ENCODE data around the gene ARFGEF2.
A peak's percentile ranks its signal among the peaks of the same experiment; 100 is the strongest.
"Not testable (repeated sequence)": the region's sequence is repeated elsewhere in the genome, so short reads cannot be mapped to it uniquely, and the experiment has no call there.

ARFGEF2 gene

GRCh38 chr20:48999890-49000870 is 78.7 kb downstream of the ARFGEF2 start:
- no peak for DNase-seq (ENCODE audit: low spot score)

GRCh38 chr20:49001741-49002140 is 80.2 kb downstream of the ARFGEF2 start:
- no peak for DNase-seq (ENCODE audit: low spot score)

- DNase-seq (ENCODE audit: low spot score) = no peak
Observed at GRCh38 chr20:49006446-49006980, 85.0 kb downstream of the ARFGEF2 start.

DNA sequence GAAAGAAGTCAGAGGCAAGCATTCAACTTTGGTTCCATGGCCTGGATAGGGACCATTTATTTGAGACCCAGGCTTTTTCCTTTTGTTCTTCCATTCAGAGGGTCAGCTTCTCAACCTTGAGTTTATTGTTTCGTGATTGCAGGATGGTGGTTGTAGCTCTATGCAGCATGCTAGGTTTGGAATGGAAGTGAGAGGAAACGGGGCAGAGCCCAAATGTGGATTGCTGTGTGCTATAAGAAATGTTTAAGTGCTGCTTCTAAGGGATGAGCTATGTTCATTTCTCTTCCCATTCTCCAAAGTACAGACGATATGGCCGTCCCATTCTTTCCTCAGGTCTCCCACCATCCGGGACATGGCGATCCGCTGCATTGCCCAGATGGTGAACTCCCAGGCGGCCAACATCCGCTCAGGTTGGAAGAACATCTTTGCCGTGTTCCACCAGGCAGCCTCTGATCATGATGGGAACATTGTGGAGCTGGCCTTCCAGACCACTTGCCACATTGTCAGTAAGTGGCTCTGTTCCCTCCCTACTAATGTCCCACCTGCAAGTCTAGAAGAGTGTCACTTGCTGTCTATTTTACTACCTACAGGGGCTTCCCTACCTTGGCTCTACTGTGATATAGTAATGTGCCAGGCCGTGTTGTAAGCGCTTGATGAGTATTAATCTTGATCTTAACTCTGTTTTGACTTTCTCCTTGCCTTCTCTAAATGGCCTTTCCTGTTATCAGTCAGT is 88.6 kb downstream of the ARFGEF2 start:
- no peak for DNase-seq (ENCODE audit: low spot score)

DNA sequence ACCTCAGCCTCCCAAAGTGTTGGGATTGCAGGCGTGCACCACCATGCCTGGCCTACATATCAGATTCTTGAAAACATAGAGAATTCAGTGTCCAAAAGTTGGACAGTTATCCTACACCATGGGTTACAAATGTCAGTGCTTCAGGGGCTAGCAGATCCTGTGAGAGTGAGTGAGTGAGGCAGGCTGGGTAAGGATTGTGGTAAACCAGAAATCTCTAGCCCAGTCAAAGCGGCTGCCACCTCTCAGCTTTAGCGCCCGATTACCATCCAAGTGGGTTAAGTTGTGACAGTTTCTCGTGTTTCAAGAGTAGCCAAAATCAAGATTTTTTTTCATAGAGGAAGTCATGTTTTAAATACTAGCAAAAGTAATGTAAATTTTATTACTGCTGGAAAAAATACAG is 102.7 kb downstream of the ARFGEF2 start:
- DNase-seq (ENCODE audit: low spot score) = no peak

GRCh38 chr20:49028177-49028576 is 106.7 kb downstream of the ARFGEF2 start:
- not testable (repeated sequence) for DNase-seq (ENCODE audit: low spot score)

- peak; percentile 52 for DNase-seq (ENCODE audit: low spot score)
Observed at GRCh38 chr20:49028684-49029083, 107.2 kb downstream of the ARFGEF2 start.

DNA sequence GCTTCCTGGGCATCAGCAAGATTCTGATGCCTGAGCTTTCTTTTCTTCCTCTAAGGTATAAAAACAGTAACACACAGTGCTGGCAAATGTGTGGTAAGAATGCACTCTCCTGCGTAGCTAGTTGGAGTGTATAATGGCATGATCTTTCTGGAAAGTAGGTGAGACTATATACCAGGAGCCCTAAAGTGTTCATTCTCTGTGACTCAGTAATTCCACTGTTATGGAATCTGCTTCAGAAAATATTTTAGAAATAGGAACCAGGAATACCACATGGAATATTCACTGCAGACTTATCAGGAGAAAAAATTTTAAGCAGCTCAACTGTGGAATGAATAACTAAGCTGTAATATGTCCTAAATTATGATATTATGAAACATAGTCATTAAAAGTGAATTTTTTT is 107.7 kb downstream of the ARFGEF2 start:
- peak; percentile 19 for DNase-seq (ENCODE audit: low spot score)

GRCh38 chr20:49030954-49031619 is 109.6 kb downstream of the ARFGEF2 start:
- DNase-seq (ENCODE audit: low spot score) = no peak

DNA sequence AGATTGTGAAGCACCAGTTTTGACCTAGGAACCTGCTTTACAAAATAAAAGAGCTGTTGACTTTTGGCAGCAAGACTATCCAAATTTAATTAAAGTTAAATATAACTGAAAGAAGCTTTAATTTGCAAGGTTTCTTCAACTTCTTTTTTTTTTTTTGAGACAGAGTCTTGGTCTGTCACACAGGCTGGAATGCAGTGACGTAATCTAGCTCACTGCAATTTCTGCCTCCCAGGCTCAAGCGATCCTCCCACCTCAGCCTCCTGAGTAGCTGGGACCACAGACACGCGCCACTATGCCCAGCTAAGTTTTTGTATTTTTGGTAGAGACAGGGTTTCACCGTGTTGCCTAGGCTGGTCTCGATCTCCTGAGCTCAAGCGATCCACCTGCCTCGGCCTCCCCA is 110.9 kb downstream of the ARFGEF2 start:
- DNase-seq (ENCODE audit: low spot score) = no peak

DNA sequence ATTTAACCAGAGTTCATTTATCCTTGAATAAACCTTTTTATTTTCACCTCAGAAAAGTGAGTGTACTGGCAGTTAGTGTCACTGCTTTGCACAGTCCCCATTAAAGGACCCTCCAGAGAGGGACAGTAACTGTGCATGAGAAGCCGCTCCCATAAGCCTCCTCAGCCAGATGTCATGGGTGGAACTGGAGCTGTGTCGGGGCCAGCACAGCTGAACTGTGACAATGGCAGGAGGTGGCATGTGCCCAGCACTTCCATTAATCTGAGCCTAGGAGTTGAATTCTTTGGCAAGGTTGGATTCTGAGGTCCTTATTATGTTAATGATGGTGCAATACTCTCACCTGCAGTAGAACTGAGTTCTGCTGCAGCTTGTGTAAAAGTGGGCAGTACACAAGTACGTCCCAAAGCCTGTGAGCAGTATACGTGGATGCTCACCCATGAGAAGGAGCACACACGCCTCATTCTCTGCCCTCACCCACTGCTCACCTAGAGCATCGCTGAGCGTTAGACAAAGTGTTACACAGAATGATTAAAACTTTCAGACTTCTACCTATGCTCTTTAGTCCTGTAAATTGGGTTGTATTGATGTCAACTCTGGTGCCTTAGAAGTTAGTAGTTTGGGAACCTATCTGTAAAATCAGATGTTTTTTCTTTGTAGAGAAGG is 112.7 kb downstream of the ARFGEF2 start:
- DNase-seq (ENCODE audit: low spot score) = no peak

DNA sequence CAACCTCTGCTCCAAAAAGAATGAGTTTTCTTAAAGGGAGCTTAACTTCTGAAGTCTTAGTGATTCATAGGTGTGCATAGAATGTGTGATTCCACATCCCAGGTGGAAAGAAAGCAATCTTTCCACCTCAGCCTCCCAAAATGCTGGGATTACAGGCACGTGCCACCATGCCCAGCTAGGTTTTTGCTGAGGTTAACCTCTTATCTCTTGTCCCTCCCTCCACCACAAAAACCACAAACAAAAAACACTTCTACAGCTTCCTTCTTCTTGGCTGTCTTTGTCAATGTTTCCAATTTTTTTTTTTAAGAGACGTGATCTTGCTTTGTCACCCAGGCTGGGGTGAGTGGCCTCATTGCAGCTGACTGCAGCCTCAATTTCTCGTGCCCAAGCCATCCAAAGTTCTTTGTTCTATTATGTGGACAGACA is 116.5 kb downstream of the ARFGEF2 start:
- DNase-seq (ENCODE audit: low spot score) = no peak

DNA sequence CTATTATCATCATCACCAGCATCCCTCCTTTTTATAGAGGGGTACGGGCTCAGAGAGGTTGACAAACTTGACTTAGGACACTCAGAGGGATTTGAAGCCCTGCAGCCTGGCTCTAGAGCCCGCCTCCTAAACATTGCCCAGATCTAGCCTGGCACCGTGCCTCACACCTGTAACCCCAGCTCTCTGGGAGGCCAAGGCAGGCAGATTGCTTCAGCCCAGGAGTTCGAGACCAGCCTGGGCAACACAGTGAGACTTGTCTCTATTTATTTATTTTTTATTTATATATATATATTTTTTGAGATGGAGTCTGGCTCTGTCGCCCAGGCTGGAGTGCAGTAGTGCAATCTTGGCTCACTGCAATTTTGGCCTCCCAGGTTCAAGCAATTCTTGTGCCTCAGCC is 118.3 kb downstream of the ARFGEF2 start:
- DNase-seq (ENCODE audit: low spot score) = no peak

DNA sequence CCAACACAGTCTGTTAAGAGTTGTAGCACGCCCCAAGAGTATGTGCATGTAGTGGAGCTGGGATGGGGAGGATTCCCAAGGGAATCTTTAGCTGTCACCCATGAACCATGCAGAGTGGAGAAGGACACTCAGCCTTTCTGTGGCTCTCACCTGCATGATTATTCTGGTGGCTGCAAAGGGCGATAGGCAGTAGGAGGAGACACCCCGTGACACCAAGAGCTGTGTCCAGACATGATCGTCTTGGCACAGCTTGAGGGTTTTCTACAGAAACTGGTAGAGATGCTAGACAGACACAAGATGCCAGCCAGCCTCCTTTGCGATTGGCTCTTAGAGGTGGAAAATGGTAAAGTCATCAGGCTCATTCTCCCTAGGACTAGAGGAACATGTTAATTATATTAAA is 121.5 kb downstream of the ARFGEF2 start:
- no peak for DNase-seq (ENCODE audit: low spot score)

- no peak for DNase-seq (ENCODE audit: low spot score)
Observed at GRCh38 chr20:49045440-49046086, 124.1 kb downstream of the ARFGEF2 start.

GRCh38 chr20:49046087-49046900 is 124.8 kb downstream of the ARFGEF2 start, which contains the start of gene CSE1L:
CSE1L (plus strand) TSS chr20:49046312; CDS start chr20:49058464, 12,152 bp downstream.
- DNase-seq (ENCODE audit: low spot score) = peak; percentile 94

- DNase-seq (ENCODE audit: low spot score) = no peak
Observed at GRCh38 chr20:49052334-49052733, 130.8 kb downstream of the ARFGEF2 start.

- no peak for DNase-seq (ENCODE audit: low spot score)
Observed at GRCh38 chr20:49054056-49054643, 132.6 kb downstream of the ARFGEF2 start.

GRCh38 chr20:49063279-49063678 is 141.8 kb downstream of the ARFGEF2 start:
- DNase-seq (ENCODE audit: low spot score) = no peak

GRCh38 chr20:49074521-49074920 is 153.0 kb downstream of the ARFGEF2 start:
- DNase-seq (ENCODE audit: low spot score) = no peak

All from hepatic stellate cell (primary cell).